ENCODE results near the gene ADCY10. TPM values are rescaled to one million over a fixed set of nuclear protein-coding genes. Genes with fewer than 3 reads are reported as not detected.
"Not testable (repeated sequence)": the region's sequence is repeated elsewhere in the genome, so short reads cannot be mapped to it uniquely, and the experiment has no call there.

The ADCY10 gene
- total and polyA plus RNA-seq, 12 donors = 0.10 to 0.70 (median 0.17) TPM

DNA sequence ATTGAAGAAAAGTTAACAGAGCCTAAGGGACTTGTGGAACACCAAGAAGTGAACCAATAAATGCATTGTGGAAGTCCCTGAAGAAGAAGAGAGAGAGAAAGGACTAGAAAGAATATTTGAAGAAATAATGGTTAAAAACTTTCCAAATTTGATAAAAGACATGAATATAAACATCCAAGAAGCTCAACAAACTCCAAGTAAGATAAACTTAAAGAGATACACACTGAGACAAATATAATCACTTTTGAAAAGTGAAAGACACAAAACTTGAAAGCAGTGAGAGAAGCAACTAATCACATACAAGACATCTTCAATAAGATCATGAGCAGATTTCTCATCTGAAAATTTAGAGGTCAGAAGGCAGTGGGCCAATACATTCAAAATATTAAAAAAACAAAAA, 101.0 kb downstream of the ADCY10 start:
- Histone ChIP-seq H3K4me3 (no peak overlapping the region), H3K36me3 (no peaks in the 10 kb centered on the region), H3K4me1 (no peaks in the 10 kb centered on the region), H3K27me3 (no peaks in the 10 kb centered on the region), H3K9me3 (peaks cover 0 to 36% (median 19%) of the 10 kb centered on the region in 11 donors), H3K27ac (no peak overlapping the region)
- intact Hi-C loops (cut with DNase I) = loop anchor here in 1 of 10 donors (10.0 kb wide), 1 partner anchor 228 kb away; no protein-coding TSS in a partner anchor
- ATAC-seq = no peak
- no peak for DNase-seq
- TF ChIP-seq CTCF (IDR thresholded peaks at IDR 0.05) = no peak

DNA sequence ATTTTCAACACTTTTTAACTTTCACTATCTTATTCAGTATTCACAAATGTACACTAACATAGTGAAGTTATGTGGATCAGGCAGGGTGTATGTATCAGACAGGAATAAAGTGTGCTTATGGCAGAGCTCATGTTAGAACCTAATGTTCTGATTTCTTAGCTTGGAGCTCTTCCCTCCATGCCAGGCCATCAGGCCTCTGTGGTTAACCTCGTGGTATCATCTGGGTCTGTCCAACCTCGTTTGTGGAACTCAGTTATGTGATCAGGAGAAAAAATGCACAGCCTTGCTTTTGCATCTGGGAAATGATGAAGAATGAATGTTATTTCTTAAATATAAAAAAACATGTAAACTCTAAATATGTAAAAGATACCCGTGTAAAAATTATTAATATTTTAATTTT, 105.2 kb downstream of the ADCY10 start:
- Histone ChIP-seq H3K9me3 (peaks cover 0 to 14% (median 5%) of the 10 kb centered on the region in 11 donors), H3K4me3 (no peak overlapping the region), H3K27ac (no peak overlapping the region), H3K27me3 (no peaks in the 10 kb centered on the region), H3K4me1 (peaks cover 0 to 14% (median 0%) of the 10 kb centered on the region in 9 donors), H3K36me3 (no peaks in the 10 kb centered on the region)
- 72 to 75% methylated on average over 3 of the region's 3 CpGs for WGBS, 2 donors
- DNase-seq = no peak
- no peak for ATAC-seq
- intact Hi-C loops (cut with DNase I) = loop anchor here in 5 of 10 donors (5.0 to 10.0 kb wide), 5 partner anchors 126 to 276 kb away; partner anchors contain the start of genes DCAF6 (in 1 of the 5) and MPC2 (in 1 of the 5)
- no peak for TF ChIP-seq CTCF (IDR thresholded peaks at IDR 0.05)

DNA sequence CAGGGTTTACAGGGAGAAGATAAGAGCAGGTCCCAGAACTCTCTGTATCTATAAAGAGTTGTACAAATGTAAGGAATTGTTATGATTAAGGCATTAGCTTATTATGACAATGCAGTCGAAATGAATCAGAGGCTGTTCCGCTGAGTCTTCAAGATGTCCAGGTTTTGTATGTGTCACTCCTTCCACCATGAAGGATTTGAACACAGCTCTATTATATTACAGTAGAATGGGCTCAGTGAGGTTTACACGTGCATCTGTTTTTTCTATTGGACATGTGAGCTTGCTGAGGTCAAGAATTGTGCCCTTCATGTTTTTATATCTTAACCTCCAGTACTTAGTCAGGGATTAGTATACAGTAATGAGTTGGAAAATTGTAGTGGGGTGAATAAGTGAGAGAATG, 105.8 kb downstream of the ADCY10 start:
- no peak overlapping the region for H3K27ac ChIP-seq
- intact Hi-C loops (cut with DNase I) = loop anchor here in 5 of 10 donors (5.0 to 10.0 kb wide), 5 partner anchors 127 to 277 kb away; partner anchors contain the start of genes DCAF6 (in 1 of the 5) and MPC2 (in 1 of the 5)

DNA sequence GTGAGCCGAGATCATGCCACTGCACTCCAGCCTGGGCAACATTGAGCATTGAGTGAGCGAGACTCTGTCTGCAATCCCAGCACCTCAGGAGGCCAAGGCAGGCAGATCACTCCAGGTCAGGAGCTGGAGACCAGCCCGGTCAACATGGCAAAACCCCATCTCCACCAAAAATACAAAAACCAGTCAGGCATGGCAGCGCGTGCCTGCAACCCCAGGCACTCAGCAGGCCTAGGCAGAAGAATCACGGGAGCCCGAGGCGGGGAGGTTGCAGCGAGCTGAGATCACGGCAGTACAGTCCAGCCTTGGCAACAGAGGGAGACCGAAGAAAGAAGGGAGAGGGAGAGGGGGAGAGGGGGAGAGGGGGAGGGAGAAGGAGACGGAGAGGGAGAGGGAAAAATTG, 107.3 kb downstream of the ADCY10 start:
- intact Hi-C loops (cut with DNase I) = loop anchor here in 5 of 10 donors (5.0 to 10.0 kb wide), 5 partner anchors 128 to 278 kb away; partner anchors contain the start of genes DCAF6 (in 1 of the 5) and MPC2 (in 1 of the 5)
- DNase-seq, H3K27me3 ChIP-seq, H3K4me3 ChIP-seq, H3K9me3 ChIP-seq, H3K36me3 ChIP-seq, H3K27ac ChIP-seq, ATAC-seq: not testable (repeated sequence)
- H3K4me1 ChIP-seq = peaks cover 0 to 22% (median 6%) of the 10 kb centered on the region in 9 donors
- 96 to 98% methylated on average over 12 of the region's 12 CpGs for WGBS, 2 donors

More for the DNA sequence above, 105.8 kb downstream of the ADCY10 start:
- H3K36me3 ChIP-seq = no peaks in the 10 kb centered on the region
- no peaks in the 10 kb centered on the region for H3K27me3 ChIP-seq
- ATAC-seq (no peak), DNase-seq (no peak)
- H3K4me1 ChIP-seq = peaks cover 0 to 20% (median 5%) of the 10 kb centered on the region in 9 donors
- H3K9me3 ChIP-seq = peaks cover 0 to 9% (median under 1%) of the 10 kb centered on the region in 11 donors
- H3K4me3 ChIP-seq = no peak overlapping the region
- no peak for TF ChIP-seq CTCF (IDR thresholded peaks at IDR 0.05)
- WGBS, 2 donors = 87 to 91% methylated on average over 3 of the region's 3 CpGs

DNA sequence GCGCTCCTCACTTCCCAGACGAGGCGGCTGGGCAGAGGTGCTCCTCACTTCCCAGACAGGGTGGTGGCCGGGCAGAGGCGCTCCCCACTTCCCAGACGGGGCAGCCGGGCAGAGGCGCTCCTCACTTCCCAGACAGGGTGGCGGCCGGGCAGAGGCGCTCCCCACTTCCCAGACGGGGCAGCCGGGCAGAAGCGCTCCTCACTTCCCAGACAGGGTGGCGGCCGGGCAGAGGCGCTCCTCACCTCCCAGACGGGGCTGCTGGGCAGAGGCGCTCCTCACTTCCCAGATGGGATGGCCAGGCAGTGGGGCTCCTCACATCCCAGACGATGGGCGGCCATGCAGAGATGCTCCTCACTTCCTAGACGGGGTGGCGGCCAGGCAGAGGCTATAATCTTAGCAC, 107.7 kb downstream of the ADCY10 start:
- not testable (repeated sequence) for ATAC-seq, DNase-seq, H3K9me3 ChIP-seq, H3K27me3 ChIP-seq, H3K27ac ChIP-seq, H3K4me3 ChIP-seq, H3K36me3 ChIP-seq
- H3K4me1 ChIP-seq = peaks cover 0 to 22% (median 6%) of the 10 kb centered on the region in 9 donors
- intact Hi-C loops (cut with DNase I) = loop anchor here in 5 of 10 donors (5.0 to 10.0 kb wide), 5 partner anchors 129 to 279 kb away; partner anchors contain the start of genes DCAF6 (in 1 of the 5) and MPC2 (in 1 of the 5)
- WGBS, 2 donors = 94 to 96% methylated on average over 23 of the region's 23 CpGs

All from heart right ventricle (tissue), 16 donors.